PC-9 (cell line): ENCODE measurements around the gene EYS. TPM values are rescaled to one million over a fixed set of nuclear protein-coding genes. Genes with fewer than 3 reads are reported as not detected.

Experiments
- BruUV-seq: library from RNA; stranded (reverse); fragments of 400-500 nt; replicated peaks from 2 replicates; lab custom pipeline; 2021; lab: Mats Ljungman, UMichigan
- CTCF ChIA-PET: fragments of 300-600 bp; sonication (Branson Sonifier 250); formaldehyde crosslinking; loops from one replicate; lab custom pipeline; 2022; ENCODE audit warnings: antibody characterized with exemption; lab: Charles Lee
- POLR2A ChIA-PET: fragments of 300-600 bp; sonication (Branson Sonifier 250); formaldehyde crosslinking; loops from one replicate; lab custom pipeline; 2022; ENCODE audit warnings: antibody characterized with exemption; ENCODE audit not compliant: unreplicated experiment; lab: Charles Lee
- DNase-seq, 2 experiments: peaks; one replicate each; pipeline versions ENCODE4 v3.0.0 to v3.0.0-alpha.2; 2015 to 2022; ENCODE audit warnings: mixed read lengths in 1 of 2
- H2AFZ ChIP-seq: fragments of 200-600 bp; sonication (generic); 2 replicates; pipeline ENCODE4 v1.8.1; 2017; ENCODE audit warnings: antibody characterized with exemption
- H3F3A ChIP-seq: fragments of 200-600 bp; sonication (generic); 2 replicates; pipeline ENCODE4 v1.8.1; 2017; ENCODE audit warnings: antibody characterized with exemption, mild to moderate bottlenecking, low read depth; ENCODE audit not compliant: insufficient read depth
- H3K27ac ChIP-seq: fragments of 200-600 bp; sonication (generic); 2 replicates; pipeline ENCODE4 v1.6.1; 2016; ENCODE audit warnings: mixed run types
- H3K27me3 ChIP-seq: fragments of 200-600 bp; sonication (generic); 2 replicates; pipeline ENCODE4 v1.6.1; 2016; ENCODE audit warnings: low read depth, mixed run types; ENCODE audit not compliant: insufficient read depth
- H3K36me3 ChIP-seq: fragments of 200-600 bp; sonication (generic); 2 replicates; pipeline ENCODE4 v1.6.1; 2016; ENCODE audit warnings: low read depth, mixed run types
- H3K4me1 ChIP-seq: fragments of 200-600 bp; sonication (generic); replicated peaks from 2 replicates; pipeline ENCODE4 v1.6.1; 2016; ENCODE audit warnings: mixed run types; ENCODE audit not compliant: insufficient read depth
- H3K4me2 ChIP-seq: fragments of 200-600 bp; sonication (generic); 2 replicates; pipeline ENCODE4 v1.6.1; 2017; ENCODE audit warnings: mixed run types
- H3K4me3 ChIP-seq: fragments of 200-600 bp; sonication (generic); 2 replicates; pipeline ENCODE4 v1.6.1; 2016; ENCODE audit warnings: mixed run types
- H3K79me2 ChIP-seq: fragments of 200-600 bp; sonication (generic); 2 replicates; pipeline ENCODE4 v1.6.1; 2017; ENCODE audit warnings: low read depth, mixed run types
- H3K9me2 ChIP-seq: fragments of 200-600 bp; sonication (generic); 2 replicates; pipeline ENCODE4 v1.8.1; 2017; ENCODE audit warnings: mild to moderate bottlenecking; ENCODE audit not compliant: insufficient read depth
- H3K9me3 ChIP-seq: fragments of 200-600 bp; sonication (generic); 2 replicates; pipeline ENCODE4 v1.8.1; 2016; ENCODE audit warnings: low read depth; ENCODE audit not compliant: insufficient read depth
- H4K20me1 ChIP-seq: fragments of 200-600 bp; sonication (generic); 2 replicates; pipeline ENCODE4 v1.8.1; 2017; ENCODE audit not compliant: insufficient read depth
- CTCF ChIP-seq: fragments of 200-600 bp; sonication (generic); conservative IDR thresholded peaks from 2 replicates; pipeline ENCODE4 v1.6.1; 2017; ENCODE audit warnings: mixed run types, antibody characterized with exemption, mild to moderate bottlenecking, moderate library complexity
- EZH2 ChIP-seq: fragments of 200-600 bp; sonication (generic); IDR thresholded peaks from 2 replicates; pipeline ENCODE4 v1.8.0; 2017; ENCODE audit warnings: antibody characterized with exemption, low read depth
- intact Hi-C: fragments of 100-400 bp; cut with micrococcal nuclease; formaldehyde crosslinking; loops from one replicate; pipeline ENCODE4 v1.10.0; 2022; ENCODE audit not compliant: unreplicated experiment
- total RNA-seq: library from RNA; stranded (reverse); gene quantifications from 2 replicates; pipeline ENCODE4 v1.2.3, GENCODE V29; 2021

EYS gene
- total RNA-seq, 1 experiment from 2014 or later, result not detected

DNA sequence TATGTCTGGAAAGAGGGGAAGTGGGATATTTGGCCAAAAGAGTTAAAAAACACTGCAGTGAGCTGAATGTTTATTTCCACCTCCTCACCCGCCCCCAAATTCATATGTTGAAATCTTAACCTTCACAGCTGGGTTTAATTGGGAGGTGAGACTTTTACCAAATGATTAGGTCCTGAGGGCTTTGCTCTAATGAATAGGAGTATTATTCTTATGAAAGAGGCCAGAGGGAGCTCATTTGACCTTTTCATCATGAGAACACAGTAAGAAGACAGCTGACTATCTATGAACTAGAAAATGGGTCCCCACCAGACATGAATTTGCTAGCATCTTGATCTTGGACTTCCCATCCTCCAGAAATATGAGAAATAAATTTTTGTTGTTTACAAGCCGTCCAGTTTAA is 1042.5 kb downstream of the EYS start:
- no peak overlapping the region for H3K4me3 ChIP-seq
- no peak overlapping the region for H3K27ac ChIP-seq
- no peaks in the 10 kb centered on the region for H3K9me2 ChIP-seq
- no peaks in the 10 kb centered on the region for H3F3A ChIP-seq
- BruUV-seq, result no TSS peak
- H2AFZ ChIP-seq, result no peak overlapping the region
- H3K36me3 ChIP-seq, result no peaks in the 10 kb centered on the region
- no peak for DNase-seq
- H3K9me3 ChIP-seq, result no peaks in the 10 kb centered on the region
- no peaks in the 10 kb centered on the region for H3K27me3 ChIP-seq
- intact Hi-C loops, result no loop called here
- no peaks in the 10 kb centered on the region for H3K79me2 ChIP-seq
- no peaks in the 10 kb centered on the region for H4K20me1 ChIP-seq
- POLR2A ChIA-PET, result no interaction called here
- no peak for TF ChIP-seq CTCF
- no peak for TF ChIP-seq EZH2
- CTCF ChIA-PET, result no interaction called here
- H3K4me1 ChIP-seq, result no peaks in the 10 kb centered on the region
- H3K4me2 ChIP-seq, result no peak overlapping the region

- ChIA-PET POLR2A (no interaction called here), CTCF (no interaction called here)
- Histone ChIP-seq H3K36me3 (no peaks in the 10 kb centered on the region), H3K79me2 (no peaks in the 10 kb centered on the region), H3K4me1 (no peaks in the 10 kb centered on the region), H3K4me2 (no peak overlapping the region), H3K9me3 (no peaks in the 10 kb centered on the region), H3K4me3 (no peak overlapping the region), H3K27ac (no peak overlapping the region), H3K9me2 (no peaks in the 10 kb centered on the region), H3F3A (no peaks in the 10 kb centered on the region), H2AFZ (no peak overlapping the region), H4K20me1 (no peaks in the 10 kb centered on the region), H3K27me3 (no peaks in the 10 kb centered on the region)
- no peak for TF ChIP-seq CTCF
- no peak for TF ChIP-seq EZH2
- BruUV-seq, result no TSS peak
- no peak for DNase-seq
- intact Hi-C loops, result no loop called here
Observed at GRCh38 chr6:64644024-64644423, 1063.0 kb downstream of the EYS start.

DNA sequence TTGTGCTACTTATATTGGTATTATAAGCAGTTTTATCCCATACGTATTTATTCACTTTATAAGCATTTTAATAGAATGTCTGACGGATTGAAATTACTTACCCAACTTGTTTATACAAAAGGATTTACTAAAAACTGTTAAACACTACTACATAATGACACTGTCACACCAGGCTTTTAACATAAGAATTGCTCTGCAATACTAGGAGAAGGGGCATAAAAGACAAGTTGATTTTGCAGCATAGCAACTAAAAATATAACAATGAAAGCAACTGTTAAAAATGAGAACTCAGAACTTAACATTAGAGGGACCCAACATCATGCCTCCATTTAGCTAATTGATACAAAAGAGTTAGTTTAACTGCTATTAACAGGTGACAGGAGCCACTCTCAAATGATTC is 1076.1 kb downstream of the EYS start:
- Histone ChIP-seq H3K4me1 (no peaks in the 10 kb centered on the region), H3K9me2 (no peaks in the 10 kb centered on the region), H2AFZ (no peak overlapping the region), H3K4me2 (no peak overlapping the region), H3K4me3 (no peak overlapping the region), H3K79me2 (no peaks in the 10 kb centered on the region), H3K36me3 (no peaks in the 10 kb centered on the region), H3F3A (no peaks in the 10 kb centered on the region), H3K27ac (no peak overlapping the region), H3K27me3 (no peaks in the 10 kb centered on the region), H3K9me3 (no peaks in the 10 kb centered on the region), H4K20me1 (no peaks in the 10 kb centered on the region)
- BruUV-seq, result no TSS peak
- no peak for TF ChIP-seq CTCF
- no peak for TF ChIP-seq EZH2
- CTCF ChIA-PET, result no interaction called here
- intact Hi-C loops, result no loop called here
- no peak for DNase-seq
- POLR2A ChIA-PET, result no interaction called here
